IMR-90 (cell line): Measurements from ENCODE around the gene VSIR. TPM values are rescaled to one million over a fixed set of nuclear protein-coding genes. Genes with fewer than 3 reads are reported as not detected.

Source experiments
- ATAC-seq: fragments of 200-7000 bp; cut with Tn5 transposase; 2 replicates; pipeline ENCODE4 v1.9.1; 2020; ENCODE audit warnings: low read depth, mild to moderate bottlenecking, moderate library complexity
- BruUV-seq: library from RNA; stranded (reverse); fragments of 400-500 nt; replicated peaks from 2 replicates; lab custom pipeline; 2021; lab: Mats Ljungman, UMichigan
- CTCF ChIA-PET: fragments of 300-600 bp; formaldehyde crosslinking; extraction: SDS; loops from one replicate; lab custom pipeline; 2021; ENCODE audit warnings: antibody characterized with exemption; lab: Yijun Ruan, JAX
- POLR2A ChIA-PET: fragments of 300-600 bp; sonication (Branson Sonifier 250); formaldehyde crosslinking; loops from one replicate; lab custom pipeline; 2022; ENCODE audit warnings: antibody characterized with exemption; ENCODE audit not compliant: unreplicated experiment; lab: Charles Lee
- DNase-seq: peaks from one replicate; pipeline ENCODE4 v3.0.0; 2013
- H2AFZ ChIP-seq: replicated peaks from 2 replicates; pipeline ENCODE3; 2013; ENCODE audit warnings: low read length, mild to moderate bottlenecking; ENCODE audit not compliant: poor library complexity
- H2AK5ac ChIP-seq: 2 replicates; pipeline ENCODE4 v1.6.1; 2013; ENCODE audit warnings: low read depth, low read length, inconsistent platforms
- H2AK9ac ChIP-seq: replicated peaks from 2 replicates; pipeline ENCODE3; 2013; ENCODE audit warnings: mild to moderate bottlenecking, low read depth, low read length, moderate library complexity; ENCODE audit not compliant: poor library complexity
- H2BK120ac ChIP-seq: 2 replicates; pipeline ENCODE4 v1.6.1; 2013; ENCODE audit warnings: low read depth, low read length, inconsistent platforms
- H2BK15ac ChIP-seq: 3 replicates; pipeline ENCODE4 v1.6.1; 2013; ENCODE audit warnings: low read depth, low read length, inconsistent platforms
- H2BK20ac ChIP-seq: 2 replicates; pipeline ENCODE4 v1.6.1; 2013; ENCODE audit warnings: low read depth, mild to moderate bottlenecking, inconsistent platforms, low read length, moderate library complexity
- H2BK5ac ChIP-seq: 2 replicates; pipeline ENCODE4 v1.6.1; 2013; ENCODE audit warnings: mild to moderate bottlenecking, low read depth, low read length, inconsistent platforms; ENCODE audit not compliant: poor library complexity, severe bottlenecking
- H3K14ac ChIP-seq: replicated peaks from 2 replicates; pipeline ENCODE4 v1.6.1; 2013; ENCODE audit warnings: low read depth, low read length, inconsistent platforms
- H3K18ac ChIP-seq: 2 replicates; pipeline ENCODE4 v1.6.1; 2013; ENCODE audit warnings: low read depth, low read length, control low read depth
- H3K23ac ChIP-seq: 2 replicates; pipeline ENCODE4 v1.6.1; 2013; ENCODE audit warnings: low read depth, low read length, inconsistent platforms
- H3K27ac ChIP-seq: 2 replicates; pipeline ENCODE4 v1.5.1; 2013; ENCODE audit warnings: mild to moderate bottlenecking, control low read depth, low read length; ENCODE audit not compliant: insufficient read depth
- H3K27me3 ChIP-seq: 2 replicates; pipeline ENCODE4 v1.6.1; 2013; ENCODE audit warnings: low read length; ENCODE audit not compliant: control insufficient read depth, insufficient read depth
- H3K36me3 ChIP-seq: 2 replicates; pipeline ENCODE4 v1.6.1; 2013; ENCODE audit warnings: low read length, mixed read lengths; ENCODE audit not compliant: control insufficient read depth, insufficient read depth
- H3K4ac ChIP-seq: 2 replicates; pipeline ENCODE4 v1.6.1; 2013; ENCODE audit warnings: low read depth, low read length, inconsistent platforms
- H3K4me1 ChIP-seq: 2 replicates; pipeline ENCODE4 v1.6.1; 2013; ENCODE audit warnings: low read length, mixed read lengths; ENCODE audit not compliant: control insufficient read depth, insufficient read depth
- H3K4me2 ChIP-seq: 2 replicates; pipeline ENCODE4 v1.6.1; 2013; ENCODE audit warnings: low read depth, mild to moderate bottlenecking, control low read depth, low read length, moderate library complexity
- H3K4me3 ChIP-seq: 2 replicates; pipeline ENCODE4 v1.5.1; 2013; ENCODE audit warnings: low read depth, mild to moderate bottlenecking, control low read depth, low read length, moderate library complexity; ENCODE audit not compliant: insufficient read depth
- H3K56ac ChIP-seq: 2 replicates; pipeline ENCODE4 v1.6.1; 2013; ENCODE audit warnings: low read length, inconsistent platforms; ENCODE audit not compliant: insufficient read depth; ENCODE audit errors: extremely low read depth
- H3K79me1 ChIP-seq, 2 experiments: 2 replicates each; pipeline ENCODE4 v1.6.1; 2013; ENCODE audit warnings: low read length in 2 of 2, inconsistent platforms in 1 of 2, low read depth in 1 of 2
- H3K9ac ChIP-seq: 2 replicates; pipeline ENCODE4 v1.6.1; 2013; ENCODE audit warnings: low read depth, low read length, control low read depth
- H3K9me1 ChIP-seq: 2 replicates; pipeline ENCODE4 v1.6.1; 2013; ENCODE audit warnings: low read length, inconsistent platforms; ENCODE audit not compliant: insufficient read depth
- H3K9me3 ChIP-seq: 2 replicates; pipeline ENCODE4 v1.6.1; 2013; ENCODE audit warnings: low read length; ENCODE audit not compliant: control insufficient read depth, insufficient read depth
- H4K20me1 ChIP-seq: 2 replicates; pipeline ENCODE4 v1.6.1; 2013; ENCODE audit warnings: low read length, inconsistent platforms; ENCODE audit not compliant: insufficient read depth
- H4K5ac ChIP-seq: 2 replicates; pipeline ENCODE4 v1.6.1; 2013; ENCODE audit warnings: mild to moderate bottlenecking, low read depth, low read length, control low read depth
- H4K8ac ChIP-seq, 2 experiments: 2 replicates each; pipeline ENCODE4 v1.6.1; 2013; ENCODE audit warnings: low read depth in 2 of 2, low read length in 2 of 2, control low read depth in 1 of 2, inconsistent platforms in 1 of 2
- H4K91ac ChIP-seq: 2 replicates; pipeline ENCODE4 v1.6.1; 2013; ENCODE audit warnings: low read depth, low read length, inconsistent platforms; ENCODE audit not compliant: insufficient read depth
- CHD1 ChIP-seq: IDR thresholded peaks from 2 replicates; pipeline ENCODE4 v1.6.1; 2012; ENCODE audit warnings: low read depth, low read length, improper control_type of control experiment
- WGBS, 2 experiments: methylation state at CpG; one replicate each; pipeline versions ENCODE4 v1.1.5 to v1.1.7; 2013; ENCODE audit warnings: missing lambda C conversion rate in 2 of 2; ENCODE audit not compliant: insufficient read length in 1 of 2; ENCODE audit errors: extremely low coverage in 2 of 2; 5-methylcytosine and 5-hydroxymethylcytosine counted together
- dilution Hi-C: fragments of 300-500 bp; cut with HindIII; formaldehyde crosslinking; loops from one replicate; pipeline ENCODE4 v1.14.3; 2018; ENCODE audit warnings: low sequenced_read_pairs; ENCODE audit not compliant: unreplicated experiment
- in situ Hi-C: fragments of 300-500 bp; cut with MboI; formaldehyde crosslinking; loops from 3 replicates; pipeline ENCODE4 v1.14.3; 2019; ENCODE audit warnings: low sequenced_read_pairs, inconsistent platforms, mixed read lengths
- intact Hi-C: fragments of 100-400 bp; cut with micrococcal nuclease; formaldehyde crosslinking; loops from 2 replicates; pipeline ENCODE4 v1.10.0; 2022
- polyA plus RNA-seq, 3 experiments: library from polyadenylated mRNA; depleted of rRNA; stranded (reverse); fragments of >200 nt; gene quantifications; 2 replicates each; pipeline ENCODE4 v1.2.3, GENCODE V29; 2012; ENCODE audit warnings: low replicate concordance in 1 of 3
- total RNA-seq: library from RNA; depleted of rRNA; stranded (reverse); fragments of >200 nt; gene quantifications from 2 replicates; pipeline ENCODE4 v1.2.3, GENCODE V29; 2012
- TF ChIP-seq, protein P1 (sequence below): fragments of 150-350 bp; IDR thresholded peaks from 2 replicates; pipeline ENCODE4 v1.6.1; 2017; ENCODE audit warnings: mild to moderate bottlenecking, antibody characterized with exemption, low read length, low read depth
- TF ChIP-seq, protein P2 (sequence below): fragments of 150-350 bp; IDR thresholded peaks from 2 replicates; pipeline ENCODE4 v1.6.1; 2016; ENCODE audit warnings: low read depth, mild to moderate bottlenecking, low read length, moderate library complexity, borderline replicate concordance

VSIR gene
- total and polyA plus RNA-seq, 2 of the 4 experiments (the other 2 are of a cell fraction) = 5.0 to 23.8 TPM

DNA sequence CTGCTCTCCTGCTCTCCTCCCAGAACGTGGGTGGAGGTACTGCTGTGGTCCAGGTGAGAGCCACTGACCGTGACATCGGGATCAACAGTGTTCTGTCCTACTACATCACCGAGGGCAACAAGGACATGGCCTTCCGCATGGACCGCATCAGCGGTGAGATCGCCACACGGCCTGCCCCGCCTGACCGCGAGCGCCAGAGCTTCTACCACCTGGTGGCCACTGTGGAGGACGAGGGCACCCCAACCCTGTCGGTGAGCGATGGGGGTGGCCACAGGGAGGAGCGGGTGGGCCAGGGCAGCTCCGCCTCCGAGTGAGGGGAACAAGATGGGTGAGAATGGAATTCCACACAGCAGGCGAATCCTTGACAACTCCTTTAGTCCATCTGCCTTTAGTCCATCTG lies 31.6 kb downstream of the VSIR start:
- no peak for TF ChIP-seq CHD1
- TF ChIP-seq, protein P1, sequence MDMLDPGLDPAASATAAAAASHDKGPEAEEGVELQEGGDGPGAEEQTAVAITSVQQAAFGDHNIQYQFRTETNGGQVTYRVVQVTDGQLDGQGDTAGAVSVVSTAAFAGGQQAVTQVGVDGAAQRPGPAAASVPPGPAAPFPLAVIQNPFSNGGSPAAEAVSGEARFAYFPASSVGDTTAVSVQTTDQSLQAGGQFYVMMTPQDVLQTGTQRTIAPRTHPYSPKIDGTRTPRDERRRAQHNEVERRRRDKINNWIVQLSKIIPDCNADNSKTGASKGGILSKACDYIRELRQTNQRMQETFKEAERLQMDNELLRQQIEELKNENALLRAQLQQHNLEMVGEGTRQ = no peak
- TF ChIP-seq, protein P2, sequence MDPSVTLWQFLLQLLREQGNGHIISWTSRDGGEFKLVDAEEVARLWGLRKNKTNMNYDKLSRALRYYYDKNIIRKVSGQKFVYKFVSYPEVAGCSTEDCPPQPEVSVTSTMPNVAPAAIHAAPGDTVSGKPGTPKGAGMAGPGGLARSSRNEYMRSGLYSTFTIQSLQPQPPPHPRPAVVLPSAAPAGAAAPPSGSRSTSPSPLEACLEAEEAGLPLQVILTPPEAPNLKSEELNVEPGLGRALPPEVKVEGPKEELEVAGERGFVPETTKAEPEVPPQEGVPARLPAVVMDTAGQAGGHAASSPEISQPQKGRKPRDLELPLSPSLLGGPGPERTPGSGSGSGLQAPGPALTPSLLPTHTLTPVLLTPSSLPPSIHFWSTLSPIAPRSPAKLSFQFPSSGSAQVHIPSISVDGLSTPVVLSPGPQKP = no peak
- Histone ChIP-seq H2BK120ac (no peak overlapping the region), H3K9ac (no peak overlapping the region), H4K20me1 (no peaks in the 10 kb centered on the region; the same call in 1 of the 2 replicates), H3K4me3 (no peak overlapping the region), H3K79me1 (no peaks in the 10 kb centered on the region), H4K91ac (no peak overlapping the region), H3K27me3 (peaks cover 8% of the 10 kb centered on the region), H3K4me1 (peaks cover 2% of the 10 kb centered on the region; the same call in 1 of the 2 replicates), H3K36me3 (no peaks in the 10 kb centered on the region), H2AFZ (peak overlapping the region; percentile 21), H4K5ac (no peak overlapping the region), H3K4ac (no peak overlapping the region), H3K9me3 (peaks cover 2% of the 10 kb centered on the region; the same call in 1 of the 2 replicates), H3K18ac (no peak overlapping the region), H4K8ac (no peak overlapping the region), H3K27ac (no peak overlapping the region), H3K23ac (no peak overlapping the region), H2AK5ac (no peak overlapping the region), H2BK20ac (no peak overlapping the region), H3K9me1 (no peaks in the 10 kb centered on the region), H3K56ac (no peak overlapping the region), H2BK5ac (no peak overlapping the region), H3K4me2 (no peak overlapping the region), H3K14ac (no peak overlapping the region), H2BK15ac (no peak overlapping the region), H2AK9ac (no peak overlapping the region)
- in situ Hi-C loops = no loop called here
- no peak for ATAC-seq
- ChIA-PET CTCF (no interaction called here), POLR2A (no interaction called here)
- DNase-seq = no peak
- intact Hi-C loops = no loop called here
- dilution Hi-C loops = no loop called here
- WGBS, 2 experiments = 93% methylated on average over 10 of the region's 20 CpGs; no CpG with 5 or more reads in 1 of the 2 experiments
- no TSS peak for BruUV-seq
